Embryonic facial prominence (tissue), 1 donor: ENCODE results near the gene CRTC1.

ENCODE experiments used
- DNase-seq: peaks from one replicate; pipeline ENCODE4 v3.0.0-alpha.2; 2016; ENCODE audit errors: extremely low spot score

The CRTC1 gene

GRCh38 chr19:18653853-18654252 is 29.6 kb upstream of the CRTC1 start:
- no peak for DNase-seq

GRCh38 chr19:18654469-18654868 is 29.0 kb upstream of the CRTC1 start:
- DNase-seq = no peak

GRCh38 chr19:18655173-18655844 is 28.2 kb upstream of the CRTC1 start:
- no peak for DNase-seq

GRCh38 chr19:18656337-18657086 is 27.0 kb upstream of the CRTC1 start:
- no peak for DNase-seq

- no peak for DNase-seq
Measured at GRCh38 chr19:18657590-18658365, 25.7 kb upstream of the CRTC1 start.

- no peak for DNase-seq
Measured at GRCh38 chr19:18658366-18658855, 25.1 kb upstream of the CRTC1 start.

GRCh38 chr19:18659281-18660050 is 24.0 kb upstream of the CRTC1 start:
- DNase-seq = peak; percentile 63

- DNase-seq = no peak
Measured at GRCh38 chr19:18660051-18660910, 23.2 kb upstream of the CRTC1 start.

GRCh38 chr19:18660939-18661670 is 22.4 kb upstream of the CRTC1 start:
- DNase-seq = no peak

GRCh38 chr19:18662972-18663732 is 20.3 kb upstream of the CRTC1 start:
- DNase-seq = no peak

GRCh38 chr19:18663940-18664530 is 19.4 kb upstream of the CRTC1 start:
- DNase-seq = no peak

GRCh38 chr19:18665771-18666202 is 17.7 kb upstream of the CRTC1 start:
- DNase-seq = no peak

- no peak for DNase-seq
Measured at GRCh38 chr19:18666317-18666716, 17.2 kb upstream of the CRTC1 start.

GRCh38 chr19:18666784-18667183 is 16.7 kb upstream of the CRTC1 start:
- no peak for DNase-seq

- no peak for DNase-seq
Measured at GRCh38 chr19:18667531-18668251, 15.8 kb upstream of the CRTC1 start.

- no peak for DNase-seq
Measured at GRCh38 chr19:18668252-18668631, 15.2 kb upstream of the CRTC1 start.

GRCh38 chr19:18668744-18669523 is 14.5 kb upstream of the CRTC1 start:
- no peak for DNase-seq

GRCh38 chr19:18669524-18669817 is 14.0 kb upstream of the CRTC1 start:
- no peak for DNase-seq
